DMS153 treated with DMSO at 0.1 percent for 48 hours (cell line): ENCODE results near the gene IZUMO1R.
"Not testable (repeated sequence)": the region's sequence is repeated elsewhere in the genome, so short reads cannot be mapped to it uniquely, and the experiment has no call there.

Experiments
- DNase-seq: peaks from one replicate; lab custom pipeline; 2025; ENCODE audit not compliant: unreplicated experiment; lab: John Stamatoyannopoulos, UW

Gene IZUMO1R

DNA sequence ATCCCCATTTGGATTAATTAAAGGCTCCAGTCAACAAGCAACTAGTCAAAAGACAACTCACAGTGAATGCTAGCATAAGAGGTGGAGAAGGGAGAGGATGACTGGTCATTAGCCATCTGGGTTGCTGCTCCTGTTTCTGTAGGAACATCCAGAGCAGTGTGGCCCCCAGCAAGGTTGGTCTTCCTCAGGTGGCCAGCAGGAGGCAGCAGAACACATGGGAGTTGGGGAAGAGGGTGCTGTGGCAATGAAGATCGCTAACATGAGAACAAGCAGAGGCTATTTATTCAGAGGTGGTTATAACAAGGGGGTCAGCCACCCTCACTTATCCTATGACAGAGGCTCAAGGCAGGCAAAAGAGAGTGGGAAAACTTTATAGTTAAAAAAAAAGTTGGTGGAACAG, 21.3 kb downstream of the IZUMO1R start:
- DNase-seq, result peak; percentile 14

DNA sequence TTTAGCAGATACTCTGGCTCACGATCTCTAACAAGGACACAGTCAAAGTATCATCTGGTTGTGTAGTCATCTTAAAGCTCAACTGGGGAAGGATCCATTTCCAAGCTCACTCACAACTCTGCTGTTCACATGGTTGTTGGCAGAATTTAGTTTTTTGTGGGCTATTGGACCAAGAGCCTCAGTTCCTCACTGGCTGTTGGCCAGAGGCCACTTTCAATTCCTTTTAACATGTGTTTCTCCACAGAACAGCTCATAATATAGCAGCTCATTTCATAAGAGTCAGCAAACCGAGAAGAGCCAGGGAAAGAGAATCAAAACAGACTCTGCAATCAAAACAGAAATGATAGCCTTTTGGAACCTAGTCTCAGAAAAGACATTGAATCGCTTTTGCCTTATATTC, 22.6 kb downstream of the IZUMO1R start:
- no peak for DNase-seq

DNA sequence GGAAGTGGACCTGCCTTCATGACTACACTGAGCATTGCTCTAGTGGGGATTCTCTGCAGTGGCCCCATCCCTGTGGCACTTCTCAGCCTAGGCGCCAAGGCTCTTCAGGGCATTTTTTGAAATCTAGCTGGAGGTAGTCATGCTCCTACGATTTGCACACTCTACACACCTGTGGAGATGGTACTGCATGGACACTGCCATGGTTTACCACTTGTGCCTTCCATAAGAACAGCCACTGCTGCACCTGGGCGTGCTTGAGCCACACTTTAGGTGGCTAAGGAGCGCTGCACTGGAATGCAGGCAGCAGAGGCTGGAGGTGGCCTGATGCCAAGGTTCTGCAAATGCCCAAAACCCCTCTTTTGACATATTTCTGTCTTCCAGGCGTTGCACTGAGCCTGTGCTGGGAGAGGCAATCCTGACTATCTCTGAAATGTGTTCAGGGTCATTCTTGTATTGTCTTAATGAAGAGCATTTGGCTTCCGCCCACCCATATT, 24.3 kb downstream of the IZUMO1R start:
- no peak for DNase-seq

DNA sequence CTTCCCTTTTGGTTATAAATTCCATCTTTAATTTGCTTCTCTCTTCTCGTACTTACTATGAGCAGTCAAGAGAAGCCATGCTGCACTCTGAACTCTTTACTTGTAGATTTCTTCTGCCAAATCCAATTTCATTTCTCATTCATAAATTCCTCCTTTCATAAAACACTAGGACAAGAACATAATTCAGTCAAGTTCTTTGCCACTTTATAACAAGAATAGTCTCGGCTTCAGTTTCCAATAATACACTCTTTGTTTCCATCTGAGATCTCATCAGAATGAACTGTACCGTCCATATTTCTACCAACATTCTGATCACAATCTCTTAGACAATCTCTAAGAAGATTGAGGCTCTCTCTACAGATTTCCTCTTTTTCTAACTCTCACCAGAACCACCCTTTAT, 25.1 kb downstream of the IZUMO1R start:
- no peak for DNase-seq

DNA sequence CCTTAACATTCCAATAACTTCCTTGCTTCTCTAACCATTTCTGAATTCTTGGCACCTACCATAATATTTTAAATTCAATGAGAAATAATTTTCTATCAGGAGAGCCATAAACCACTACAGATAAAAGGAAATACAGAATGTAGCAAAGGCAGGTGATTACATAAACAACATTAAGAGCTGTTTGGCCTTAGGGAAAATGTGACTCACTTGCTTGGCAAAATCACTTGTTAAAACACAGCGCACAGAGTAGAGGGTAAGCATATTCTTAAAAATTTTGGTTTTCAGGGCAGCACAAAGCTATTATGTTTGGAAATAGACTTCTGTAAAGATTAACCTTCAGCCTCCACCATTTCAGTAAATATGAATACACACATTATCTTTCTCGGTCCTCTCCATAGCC, 26.4 kb downstream of the IZUMO1R start:
- DNase-seq, result no peak

DNA sequence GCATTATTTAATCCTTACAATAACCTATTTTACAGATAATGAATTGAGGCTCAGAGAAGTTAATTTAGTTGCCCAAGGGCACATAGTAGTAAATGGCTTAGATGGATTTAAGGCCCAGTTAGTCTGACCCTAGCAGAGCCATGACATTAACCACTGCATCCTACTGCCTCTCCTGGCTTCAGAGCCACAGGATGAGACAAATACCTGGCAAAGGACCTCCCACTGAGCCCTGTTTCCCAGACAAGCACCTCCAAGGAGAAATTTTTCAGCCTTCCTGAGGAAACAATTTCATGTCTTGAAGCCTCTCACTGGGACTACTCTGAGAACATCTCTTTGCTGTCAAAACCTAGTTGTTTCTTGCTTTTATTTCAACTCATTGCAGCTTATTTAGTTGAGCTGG, 28.4 kb downstream of the IZUMO1R start:
- DNase-seq, result no peak

DNA sequence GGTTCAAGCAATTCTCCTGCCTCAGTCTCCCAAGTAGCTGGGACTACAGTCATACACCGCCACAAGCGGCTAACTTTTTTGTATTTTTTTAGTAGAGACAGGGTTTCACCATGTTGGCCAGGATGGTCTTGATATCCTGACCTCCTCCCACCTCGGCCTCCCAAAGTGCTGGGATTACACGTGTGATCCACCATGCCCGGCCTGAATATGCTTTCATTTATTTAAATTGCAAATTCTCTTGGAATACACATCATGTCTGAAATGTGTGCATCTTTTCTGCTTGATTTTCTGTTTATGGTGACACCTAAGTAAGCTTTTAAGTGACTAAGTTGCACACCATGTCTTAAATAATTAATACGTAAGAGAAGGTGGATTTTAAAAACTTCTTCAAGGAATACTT, 31.7 kb downstream of the IZUMO1R start:
- no peak for DNase-seq

DNA sequence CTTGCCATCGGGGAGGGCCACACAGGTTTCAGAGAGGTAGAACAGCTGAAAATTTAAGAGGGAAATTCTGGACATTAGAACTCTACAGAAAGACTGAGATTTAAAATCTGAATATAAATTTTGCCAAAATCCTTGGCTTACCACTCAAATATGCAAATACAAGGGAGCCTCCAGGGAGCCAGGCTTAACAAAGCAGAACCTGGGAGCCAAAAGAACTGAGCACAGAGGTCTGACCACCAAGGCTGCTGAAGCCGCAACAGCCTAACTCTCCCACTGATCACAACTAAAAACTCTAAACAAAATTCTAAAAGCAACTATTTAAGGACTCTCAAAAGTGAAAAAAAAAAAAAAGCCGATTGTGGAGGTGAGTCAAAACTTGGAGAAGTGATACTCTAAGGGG, 34.3 kb downstream of the IZUMO1R start:
- no peak for DNase-seq

DNA sequence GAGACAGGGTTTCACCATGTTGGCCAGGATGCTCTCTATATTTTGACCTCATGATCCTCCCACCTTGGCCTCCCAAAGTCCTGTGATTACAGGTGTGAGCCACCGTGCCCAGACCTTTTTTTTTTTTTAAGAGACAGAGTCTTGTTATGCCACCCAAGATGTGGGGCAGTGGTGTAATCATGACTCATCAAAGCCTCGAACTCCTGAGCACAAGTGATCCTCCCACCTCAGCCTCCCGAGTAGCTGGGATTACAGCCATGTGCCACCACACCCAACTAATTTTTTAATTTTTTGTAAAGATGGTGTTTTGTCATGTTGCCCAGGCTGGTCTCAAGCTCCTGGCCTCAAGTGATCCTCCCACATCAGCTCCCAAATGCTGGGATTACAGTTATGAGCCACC, 37.9 kb downstream of the IZUMO1R start:
- no peak for DNase-seq

DNA sequence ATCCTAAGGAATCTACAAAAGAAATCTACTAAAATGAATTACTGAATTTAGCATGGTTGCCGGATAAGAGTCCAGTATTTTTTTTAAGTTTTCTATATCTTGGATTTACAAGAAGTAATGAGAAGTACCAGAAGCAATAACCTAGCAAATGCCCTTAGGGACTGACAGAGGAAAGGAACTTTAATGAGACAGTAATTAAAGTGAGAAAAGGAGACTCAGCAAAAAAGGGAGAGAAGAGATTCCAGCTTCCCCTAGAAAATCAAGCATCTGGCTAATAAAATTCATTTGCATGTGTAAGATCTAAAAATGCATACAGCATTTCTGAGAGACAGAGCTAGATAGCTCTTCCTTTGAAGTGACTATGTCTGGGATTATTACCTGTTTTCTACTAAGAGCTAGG, 39.1 kb downstream of the IZUMO1R start:
- no peak for DNase-seq

DNA sequence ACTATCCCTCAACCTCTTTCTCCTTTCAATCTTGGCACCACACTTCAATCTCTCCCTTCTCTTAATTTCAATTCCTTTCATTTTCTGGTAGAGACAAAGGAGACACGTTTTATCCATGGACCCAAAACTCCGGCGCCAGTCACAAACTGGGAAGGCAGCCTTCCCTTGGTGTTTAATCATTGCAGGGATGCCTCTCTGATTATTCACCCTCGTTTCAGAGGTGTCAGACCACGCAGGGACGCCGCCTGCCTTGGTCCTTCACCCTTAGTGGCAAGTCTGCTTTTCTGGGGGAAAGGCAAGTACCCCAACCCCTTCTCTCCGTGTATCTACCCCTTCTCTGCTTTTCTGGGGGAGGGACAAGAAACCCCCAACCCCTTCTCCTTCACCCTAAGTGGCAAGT, 41.9 kb downstream of the IZUMO1R start:
- not testable (repeated sequence) for DNase-seq

DNA sequence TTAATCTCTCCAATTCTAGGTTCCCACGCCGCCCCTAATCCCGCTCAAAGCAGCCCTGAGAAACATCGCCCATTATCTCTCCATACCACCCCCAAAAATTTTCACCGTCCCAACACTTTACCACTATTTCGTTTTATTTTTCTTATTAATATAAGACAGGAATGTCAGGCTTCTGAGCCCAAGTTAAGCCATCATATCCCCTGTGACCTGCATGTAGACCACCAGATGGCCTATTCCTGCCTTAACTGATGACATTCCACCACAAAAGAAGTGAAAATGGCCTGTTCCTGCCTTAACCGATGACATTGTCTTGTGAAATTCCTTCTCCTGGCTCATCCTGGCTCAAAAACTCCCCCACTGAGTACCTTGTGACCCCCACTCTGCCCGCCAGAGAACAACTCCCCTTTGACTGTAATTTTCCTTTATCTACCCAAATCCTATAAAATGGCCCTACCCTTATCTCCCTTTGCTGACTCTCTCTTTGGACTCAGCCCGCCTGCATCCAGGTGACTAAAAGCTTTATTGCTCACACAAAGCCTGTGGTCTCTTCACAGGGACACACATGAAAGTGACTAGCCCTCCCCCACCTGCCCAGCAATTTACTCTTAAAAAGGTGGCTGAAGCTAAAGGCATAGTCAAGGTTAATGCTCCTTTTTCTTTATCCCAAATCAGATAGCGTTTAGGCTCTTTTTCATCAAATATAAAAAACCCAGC, 46.6 kb downstream of the IZUMO1R start:
- DNase-seq, result not testable (repeated sequence)
